HepG2 (cell line): ENCODE results near the gene SHISA9. TPM values are rescaled to one million over a fixed set of nuclear protein-coding genes. Genes with fewer than 3 reads are reported as not detected.

ENCODE experiments used
- ATF7 ChIP-seq, 2 experiments: fragments of 450-650 bp in 1 of 2; sonication (generic) in 1 of 2; formaldehyde crosslinking in 1 of 2; IDR thresholded peaks; 2 replicates each; pipeline versions ENCODE4 v1.4.0 to v1.6.1; 2016 to 2020; ENCODE audit warnings: antibody characterized with exemption in 1 of 2, mild to moderate bottlenecking in 1 of 2, missing genetic modification reagents in 1 of 2
- GATAD1 ChIP-seq: IDR thresholded peaks from 2 replicates; pipeline ENCODE4 v1.6.1; 2016; ENCODE audit warnings: missing genetic modification reagents, missing compliant biosample characterization
- HIC2 ChIP-seq: sonication (generic); formaldehyde crosslinking; IDR thresholded peaks from 2 replicates; pipeline ENCODE4 v1.9.0; 2022; ENCODE audit warnings: low read depth, missing genetic modification reagents
- MZF1 ChIP-seq: sonication (generic); formaldehyde crosslinking; IDR thresholded peaks from 2 replicates; pipeline ENCODE4 v1.8.1; 2023; ENCODE audit warnings: mild to moderate bottlenecking, missing genetic modification reagents, borderline replicate concordance
- RFXAP ChIP-seq: sonication (generic); formaldehyde crosslinking; IDR thresholded peaks from 2 replicates; pipeline ENCODE4 v1.4.0; 2020; ENCODE audit warnings: missing genetic modification reagents, borderline replicate concordance
- STAG1 ChIP-seq: sonication (generic); formaldehyde crosslinking; IDR thresholded peaks from 2 replicates; pipeline ENCODE4 v1.4.0; 2020; ENCODE audit warnings: missing genetic modification reagents
- ZNF318 ChIP-seq: sonication (generic); formaldehyde crosslinking; IDR thresholded peaks from 2 replicates; pipeline ENCODE4 v1.4.0; 2020; ENCODE audit warnings: mild to moderate bottlenecking, missing genetic modification reagents
- ZNF646 ChIP-seq: sonication (generic); formaldehyde crosslinking; IDR thresholded peaks from 2 replicates; pipeline ENCODE4 v1.9.0; 2021; ENCODE audit warnings: mild to moderate bottlenecking, missing genetic modification reagents
- polyA plus RNA-seq, 8 experiments: library from polyadenylated mRNA; depleted of rRNA in 3 of 8; stranded (reverse) in 7 of 8; unstranded in 1 of 8; fragments of >200 nt; fragmentation: Illumina TruSeq in 4 of 8; extraction: Trizol in 4 of 8; gene quantifications; 2 replicates each; pipeline versions ENCODE4 v1.2.1 to v1.2.3, GENCODE V29; 2011 to 2016; ENCODE audit warnings: low read depth in 4 of 8, missing spikeins in 1 of 8, mixed read lengths in 1 of 8; ENCODE audit not compliant: insufficient read depth in 1 of 8
- total RNA-seq, 5 experiments: library from RNA; depleted of rRNA; stranded (reverse); fragments of >200 nt; fragmentation: Illumina TruSeq; extraction: Trizol; gene quantifications; 2 replicates each; pipeline ENCODE4 v1.2.3, GENCODE V29; 2016; ENCODE audit warnings: low read depth in 1 of 5

Gene SHISA9
- total and polyA plus RNA-seq, 2 of the 13 experiments (the other 11 are each of a cell fraction or from before 2014, with no cell fraction given): 0.01 TPM; not detected in 1

- peak; percentile 74 for TF ChIP-seq HIC2
- peak; percentile 54 for TF ChIP-seq STAG1 (CRISPR knock-in tag)
- TF ChIP-seq RFXAP (CRISPR knock-in tag): peak; percentile 93; the same call in 1 of the 2 replicates
- no peak for TF ChIP-seq ATF7 (IDR thresholded peaks at IDR 0.05)
- TF ChIP-seq ATF7 (CRISPR knock-in tag; IDR thresholded peaks at IDR 0.05): no peak; the same call in 1 of the 2 replicates
- TF ChIP-seq GATAD1 (CRISPR knock-in tag): peak; percentile 68
- TF ChIP-seq MZF1 (CRISPR knock-in tag): no peak
- peak; percentile 97 for TF ChIP-seq ZNF318 (CRISPR knock-in tag)
- TF ChIP-seq ZNF646 (CRISPR knock-in tag): no peak
These were observed 368.6 kb downstream of the SHISA9 start (continued) for GRCh38 chr16:13269905-13270528.
